BLaER1 (cell line): ENCODE data around the gene CBX8.

Experiments
- H3K27ac ChIP-seq: shearing (Covaris generic); formaldehyde crosslinking; 2 replicates; pipeline ENCODE4 v1.8.1; 2022
- H3K27me3 ChIP-seq: shearing (Covaris generic); formaldehyde crosslinking; 2 replicates; pipeline ENCODE4 v1.8.1; 2022
- H3K36me3 ChIP-seq: shearing (Covaris generic); formaldehyde crosslinking; 2 replicates; pipeline ENCODE4 v1.8.1; 2022
- H3K4me1 ChIP-seq: shearing (Covaris generic); formaldehyde crosslinking; 2 replicates; pipeline ENCODE4 v1.8.1; 2022
- H3K4me2 ChIP-seq: shearing (Covaris generic); formaldehyde crosslinking; 2 replicates; pipeline ENCODE4 v1.8.1; 2022
- H3K4me3 ChIP-seq: shearing (Covaris generic); formaldehyde crosslinking; 2 replicates; pipeline ENCODE4 v1.8.1; 2022
- H3K9ac ChIP-seq: shearing (Covaris generic); formaldehyde crosslinking; 2 replicates; pipeline ENCODE4 v1.8.1; 2022
- H3K9me3 ChIP-seq: shearing (Covaris generic); formaldehyde crosslinking; 2 replicates; pipeline ENCODE4 v1.8.1; 2022
- H4K20me1 ChIP-seq: shearing (Covaris generic); formaldehyde crosslinking; 2 replicates; pipeline ENCODE4 v1.8.1; 2022
- Cebpa-rat ChIP-seq: shearing (Covaris generic); IDR thresholded peaks from 2 replicates; pipeline ENCODE4 v1.8.1; 2022

The CBX8 gene

DNA sequence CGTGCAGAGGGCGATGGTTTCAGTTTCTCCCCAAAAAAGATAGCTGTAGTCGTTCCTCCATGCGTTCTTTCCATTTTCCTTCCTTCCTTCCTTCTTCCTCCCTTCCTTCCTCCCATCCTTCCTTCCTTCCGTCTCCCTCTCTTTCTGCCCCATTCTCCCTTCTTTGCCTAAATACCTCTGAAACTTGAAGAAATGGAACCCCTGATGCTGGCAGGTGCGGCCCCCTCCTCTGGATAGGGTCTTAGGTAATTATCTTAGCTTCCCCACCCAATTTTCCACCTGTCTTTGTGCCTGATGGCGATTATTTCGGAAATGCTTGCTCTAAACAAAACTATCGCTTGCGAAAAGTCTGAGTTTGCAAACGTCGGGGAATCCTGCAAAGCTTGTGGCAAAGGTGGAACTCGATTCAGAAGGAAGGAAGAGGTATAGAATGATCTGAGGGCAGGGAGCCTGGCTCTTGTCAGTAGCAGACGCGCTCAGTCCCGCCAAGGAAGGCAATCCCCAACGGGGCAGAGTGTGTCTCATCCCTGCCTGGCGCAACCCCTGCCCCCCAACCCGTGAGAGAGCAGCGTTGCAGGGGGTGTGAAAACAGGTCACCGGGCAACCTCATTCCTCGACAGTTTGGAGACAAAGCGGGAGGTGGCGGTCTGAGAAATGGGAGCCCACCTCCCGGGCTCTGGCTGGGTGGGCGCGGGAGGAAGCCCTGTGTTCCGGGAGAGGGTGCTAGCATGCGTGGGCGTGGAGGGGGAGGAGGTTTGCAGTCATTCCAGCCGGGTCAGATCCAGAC, 2.9 kb upstream of the CBX8 start:
- H3K9ac ChIP-seq: no peak overlapping the region
- peaks cover 61% of the 10 kb centered on the region for H3K4me1 ChIP-seq

DNA sequence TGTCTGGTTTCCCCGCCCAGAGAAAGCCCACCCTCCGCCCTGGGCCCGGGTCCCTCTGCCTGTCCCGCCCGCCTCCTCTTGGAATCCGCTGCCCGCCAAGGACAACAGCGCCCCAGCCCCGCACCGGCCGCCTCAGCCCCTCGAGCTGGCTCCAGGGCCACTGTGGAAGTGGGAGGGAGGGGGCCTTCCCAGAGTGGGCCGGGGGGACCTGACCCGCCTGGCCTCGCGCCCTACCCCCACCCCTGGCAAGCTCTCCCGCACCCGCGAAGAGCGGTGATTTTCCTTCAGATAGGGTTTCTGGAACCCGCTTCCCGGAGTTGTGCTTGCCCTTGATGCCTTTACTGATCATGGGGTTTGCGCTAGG, 2.3 kb upstream of the CBX8 start:
- H3K27me3 ChIP-seq: peaks cover 79% of the 10 kb centered on the region
- 0 out of 2 replicates have a peak overlapping the region, but pooled peaks have one; percentile 89 for H3K4me2 ChIP-seq
- H4K20me1 ChIP-seq: peaks cover 83% of the 10 kb centered on the region
- no peak overlapping the region for H3K27ac ChIP-seq
- H3K9me3 ChIP-seq: no peaks in the 10 kb centered on the region
- H3K4me3 ChIP-seq: no peak overlapping the region
- no peak for TF ChIP-seq Cebpa-rat
- H3K36me3 ChIP-seq: peaks cover 10% of the 10 kb centered on the region
- H3K4me1 ChIP-seq: peaks cover 57% of the 10 kb centered on the region
- no peak overlapping the region for H3K9ac ChIP-seq

More for the DNA sequence above, 2.9 kb upstream of the CBX8 start:
- Histone ChIP-seq H4K20me1 (peaks cover 83% of the 10 kb centered on the region), H3K36me3 (peaks cover 6% of the 10 kb centered on the region), H3K27me3 (peaks cover 80% of the 10 kb centered on the region), H3K9me3 (no peaks in the 10 kb centered on the region), H3K4me2 (peak overlapping the region; percentile 72), H3K4me3 (0 out of 2 replicates have a peak overlapping the region, but pooled peaks have one; percentile 49), H3K27ac (no peak overlapping the region)
- TF ChIP-seq Cebpa-rat: no peak

DNA sequence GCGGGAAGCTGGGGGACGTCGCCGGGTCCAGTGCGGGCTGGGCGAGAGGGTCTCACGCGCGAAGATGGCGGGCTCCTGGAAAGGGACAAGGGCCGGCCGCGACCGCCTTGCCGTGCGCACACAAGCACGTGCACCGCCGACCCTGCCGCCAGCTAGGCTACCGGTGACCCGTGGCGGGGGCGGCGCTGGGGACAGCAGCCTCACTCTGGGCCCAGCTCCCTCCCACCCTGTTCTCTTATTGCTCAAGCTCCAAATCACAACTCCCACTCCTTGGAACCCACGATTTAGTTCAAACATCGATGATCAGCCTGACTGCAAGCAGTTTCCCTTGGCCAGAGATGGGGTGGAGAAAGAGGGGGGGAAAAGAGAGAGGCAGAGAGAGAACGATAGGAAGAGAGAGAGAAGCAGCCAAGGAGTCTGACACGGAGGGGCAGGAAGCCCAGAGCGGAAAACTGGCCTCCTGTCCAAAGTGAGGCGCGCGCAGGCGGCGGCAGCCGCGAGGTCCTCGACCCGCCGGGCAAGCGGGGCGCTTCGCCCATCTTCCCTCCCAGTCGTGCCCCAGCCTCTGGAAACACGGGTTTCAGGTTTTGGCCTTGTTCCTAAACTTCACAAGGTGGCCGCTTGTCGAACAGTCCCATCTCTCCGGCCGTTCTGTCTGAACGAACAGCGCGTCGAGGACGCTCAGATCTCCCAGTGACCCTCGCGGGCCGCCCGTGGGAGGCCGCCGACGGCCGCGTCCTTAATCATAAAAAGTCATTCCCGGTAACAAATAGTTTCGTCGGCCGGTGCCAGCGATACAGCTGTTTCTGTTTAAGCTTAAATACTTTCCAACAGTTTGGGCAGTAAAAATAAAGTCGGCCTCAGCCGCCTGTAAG, 1.7 kb upstream of the CBX8 start:
- Histone ChIP-seq H4K20me1 (peaks cover 83% of the 10 kb centered on the region), H3K9me3 (no peaks in the 10 kb centered on the region), H3K27ac (no peak overlapping the region), H3K4me2 (peak overlapping the region; percentile 89), H3K9ac (no peak overlapping the region), H3K4me1 (peaks cover 51% of the 10 kb centered on the region), H3K4me3 (peak overlapping the region; percentile 80), H3K27me3 (peaks cover 79% of the 10 kb centered on the region), H3K36me3 (peaks cover 12% of the 10 kb centered on the region)
- TF ChIP-seq Cebpa-rat: no peak

GRCh38 chr17:79797492-79798298, 818 bp upstream of the CBX8 start:
- H3K9ac ChIP-seq: no peak overlapping the region
- peak overlapping the region; percentile 80 for H3K4me3 ChIP-seq
- peaks cover 79% of the 10 kb centered on the region for H3K27me3 ChIP-seq
- H3K4me1 ChIP-seq: peaks cover 44% of the 10 kb centered on the region
- H4K20me1 ChIP-seq: peaks cover 83% of the 10 kb centered on the region
- H3K27ac ChIP-seq: no peak overlapping the region
- no peaks in the 10 kb centered on the region for H3K9me3 ChIP-seq
- H3K4me2 ChIP-seq: peak overlapping the region; percentile 89
- no peak for TF ChIP-seq Cebpa-rat
- H3K36me3 ChIP-seq: peaks cover 17% of the 10 kb centered on the region

DNA sequence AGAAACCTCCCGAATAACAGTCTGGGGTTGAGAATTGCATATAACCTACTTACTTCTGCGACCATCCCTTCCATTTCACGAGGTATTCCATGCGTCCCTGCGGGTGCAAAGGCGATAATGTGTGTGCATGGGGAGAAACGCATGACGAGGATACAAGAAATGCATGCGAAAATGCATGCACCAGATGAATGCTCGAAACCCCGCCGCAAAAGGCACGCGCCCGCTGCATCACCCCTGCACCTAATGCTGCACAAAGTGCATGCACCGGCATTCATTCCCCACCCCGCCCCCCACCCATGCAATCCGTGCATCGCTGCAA, 474 bp downstream of the CBX8 start:
- Histone ChIP-seq H3K4me3 (peak overlapping the region; percentile 80), H3K27me3 (peaks cover 79% of the 10 kb centered on the region), H3K9ac (peak overlapping the region; percentile 78), H3K36me3 (peaks cover 17% of the 10 kb centered on the region), H3K4me2 (peak overlapping the region; percentile 96), H3K9me3 (no peaks in the 10 kb centered on the region), H3K4me1 (peaks cover 46% of the 10 kb centered on the region), H4K20me1 (peaks cover 83% of the 10 kb centered on the region), H3K27ac (0 out of 2 replicates have a peak overlapping the region, but pooled peaks have one; percentile 63)
- TF ChIP-seq Cebpa-rat: no peak

DNA sequence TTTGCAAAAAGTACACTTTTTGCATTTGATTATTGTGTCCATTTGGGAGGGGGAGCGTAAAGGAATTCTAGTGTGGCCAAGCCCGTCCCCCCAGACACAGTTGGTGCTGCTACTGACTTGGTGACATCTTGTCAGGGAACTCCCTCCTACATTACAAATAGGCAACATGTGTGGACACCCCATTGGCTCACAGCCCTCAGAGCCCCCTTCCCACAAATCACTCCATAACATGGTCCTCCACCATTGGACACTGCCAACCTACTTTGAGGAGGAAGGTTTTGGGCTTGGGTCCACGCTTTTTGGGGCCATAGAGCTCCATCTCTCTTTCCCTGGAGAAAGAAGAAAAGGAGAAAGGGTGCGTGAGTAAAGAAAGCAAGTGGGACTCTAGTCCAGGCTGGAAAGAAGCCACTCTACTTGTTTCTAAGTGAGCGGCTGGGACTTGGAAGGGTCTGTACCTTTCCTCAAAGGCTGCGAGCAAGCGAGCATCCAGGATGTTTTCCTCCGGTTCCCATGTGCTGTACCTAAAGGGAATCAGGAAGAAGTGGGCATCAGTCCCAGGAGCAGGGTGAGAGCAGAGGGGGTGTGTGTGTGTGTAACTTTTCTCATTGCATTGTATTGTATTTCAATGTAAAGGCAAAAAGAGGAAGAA, 958 bp downstream of the CBX8 start:
- H3K9ac ChIP-seq: peak overlapping the region; percentile 78
- no peak overlapping the region for H3K27ac ChIP-seq
- H3K4me3 ChIP-seq: peak overlapping the region; percentile 80
- H3K27me3 ChIP-seq: peaks cover 79% of the 10 kb centered on the region
- H3K4me1 ChIP-seq: peaks cover 46% of the 10 kb centered on the region
- TF ChIP-seq Cebpa-rat: no peak
- H3K4me2 ChIP-seq: peak overlapping the region; percentile 96
- H3K9me3 ChIP-seq: no peaks in the 10 kb centered on the region
- peaks cover 83% of the 10 kb centered on the region for H4K20me1 ChIP-seq
- H3K36me3 ChIP-seq: peaks cover 17% of the 10 kb centered on the region

- Histone ChIP-seq H3K27ac (no peak overlapping the region), H3K27me3 (peaks cover 79% of the 10 kb centered on the region), H3K9me3 (no peaks in the 10 kb centered on the region), H3K9ac (no peak overlapping the region), H3K4me1 (peaks cover 46% of the 10 kb centered on the region), H3K4me2 (no peak overlapping the region), H3K4me3 (no peak overlapping the region), H4K20me1 (peaks cover 85% of the 10 kb centered on the region), H3K36me3 (peaks cover 17% of the 10 kb centered on the region)
- TF ChIP-seq Cebpa-rat: no peak
Observed at GRCh38 chr17:79794659-79795511, 2.0 kb downstream of the CBX8 start.

DNA sequence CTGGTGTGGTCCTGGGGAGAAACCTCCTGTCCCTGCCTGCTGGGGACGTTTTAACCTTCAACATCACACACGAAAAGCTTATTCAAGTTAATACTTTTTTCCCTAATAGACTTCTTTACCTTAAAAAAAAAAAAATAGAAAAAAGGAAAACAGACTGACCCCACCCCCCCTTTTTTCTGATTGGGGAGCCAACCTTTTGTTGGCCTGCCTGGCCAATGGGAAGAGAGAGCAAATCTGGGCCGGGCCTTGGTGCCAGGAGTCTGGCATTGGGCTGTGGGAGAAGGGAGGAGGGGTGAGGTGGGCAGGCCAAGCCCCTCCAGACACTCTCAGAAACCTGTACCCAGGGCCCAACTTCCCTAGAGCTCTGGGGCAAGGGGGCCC, 3.0 kb downstream of the CBX8 start:
- Histone ChIP-seq H3K27ac (no peak overlapping the region), H3K9me3 (no peaks in the 10 kb centered on the region), H4K20me1 (peaks cover 85% of the 10 kb centered on the region), H3K9ac (no peak overlapping the region), H3K4me1 (peaks cover 46% of the 10 kb centered on the region), H3K4me2 (no peak overlapping the region), H3K4me3 (no peak overlapping the region), H3K36me3 (peaks cover 17% of the 10 kb centered on the region), H3K27me3 (peaks cover 79% of the 10 kb centered on the region)
- no peak for TF ChIP-seq Cebpa-rat
